ENCODE measurements around the gene APH1A. TPM values are rescaled to one million over a fixed set of nuclear protein-coding genes. Genes with fewer than 3 reads are reported as not detected.

The APH1A gene
- total and polyA plus RNA-seq, 9 of the 15 experiments (the other 6 are each of a cell fraction or from before 2014, with no cell fraction given): 5.6 to 123 (median 77.0) TPM

DNA sequence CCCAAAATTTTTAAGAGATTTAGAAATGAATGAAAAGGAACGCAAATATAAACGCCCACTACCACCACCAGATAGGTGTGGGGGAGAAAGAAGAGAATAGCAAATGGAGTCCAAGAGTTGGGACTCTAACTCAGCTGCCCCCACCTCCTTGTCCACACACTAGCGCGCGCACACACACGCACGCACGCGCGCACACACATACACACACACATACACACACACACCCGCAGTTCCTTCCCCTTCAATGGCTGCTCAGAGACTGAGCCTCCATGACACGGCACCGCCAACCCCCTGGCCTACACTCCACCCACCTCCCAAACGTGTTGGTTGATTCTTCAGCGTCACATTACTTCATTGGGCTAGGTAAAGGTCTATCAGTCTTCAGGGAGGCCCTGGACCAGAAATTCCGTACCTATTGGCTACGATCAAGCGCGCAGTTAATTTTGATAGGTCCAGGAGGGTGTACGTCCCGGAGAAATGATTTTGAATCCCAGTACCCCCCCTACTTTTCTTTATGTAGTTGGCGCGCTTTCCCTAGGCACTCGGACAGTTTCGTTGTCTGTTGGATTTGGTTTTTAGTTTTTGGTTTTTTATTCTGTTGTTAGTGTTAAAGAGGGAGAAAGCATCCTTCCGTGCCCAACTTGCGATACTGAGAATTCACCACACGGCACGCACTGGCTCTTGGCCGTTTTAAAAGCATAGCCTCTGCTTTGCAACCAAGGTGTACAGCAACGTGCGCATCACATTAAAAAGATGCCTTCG, 32.8 kb downstream of the APH1A start, which contains the start of gene ANP32E (continued):
- TF ChIP-seq, protein P1, sequence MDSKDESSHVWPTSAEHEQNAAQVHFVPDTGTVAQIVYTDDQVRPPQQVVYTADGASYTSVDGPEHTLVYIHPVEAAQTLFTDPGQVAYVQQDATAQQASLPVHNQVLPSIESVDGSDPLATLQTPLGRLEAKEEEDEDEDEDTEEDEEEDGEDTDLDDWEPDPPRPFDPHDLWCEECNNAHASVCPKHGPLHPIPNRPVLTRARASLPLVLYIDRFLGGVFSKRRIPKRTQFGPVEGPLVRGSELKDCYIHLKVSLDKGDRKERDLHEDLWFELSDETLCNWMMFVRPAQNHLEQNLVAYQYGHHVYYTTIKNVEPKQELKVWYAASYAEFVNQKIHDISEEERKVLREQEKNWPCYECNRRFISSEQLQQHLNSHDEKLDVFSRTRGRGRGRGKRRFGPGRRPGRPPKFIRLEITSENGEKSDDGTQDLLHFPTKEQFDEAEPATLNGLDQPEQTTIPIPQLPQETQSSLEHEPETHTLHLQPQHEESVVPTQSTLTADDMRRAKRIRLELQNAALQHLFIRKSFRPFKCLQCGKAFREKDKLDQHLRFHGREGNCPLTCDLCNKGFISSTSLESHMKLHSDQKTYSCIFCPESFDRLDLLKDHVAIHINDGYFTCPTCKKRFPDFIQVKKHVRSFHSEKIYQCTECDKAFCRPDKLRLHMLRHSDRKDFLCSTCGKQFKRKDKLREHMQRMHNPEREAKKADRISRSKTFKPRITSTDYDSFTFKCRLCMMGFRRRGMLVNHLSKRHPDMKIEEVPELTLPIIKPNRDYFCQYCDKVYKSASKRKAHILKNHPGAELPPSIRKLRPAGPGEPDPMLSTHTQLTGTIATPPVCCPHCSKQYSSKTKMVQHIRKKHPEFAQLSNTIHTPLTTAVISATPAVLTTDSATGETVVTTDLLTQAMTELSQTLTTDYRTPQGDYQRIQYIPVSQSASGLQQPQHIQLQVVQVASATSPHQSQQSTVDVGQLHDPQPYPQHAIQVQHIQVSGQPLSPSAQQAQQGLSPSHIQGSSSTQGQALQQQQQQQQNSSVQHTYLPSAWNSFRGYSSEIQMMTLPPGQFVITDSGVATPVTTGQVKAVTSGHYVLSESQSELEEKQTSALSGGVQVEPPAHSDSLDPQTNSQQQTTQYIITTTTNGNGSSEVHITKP (IDR thresholded peaks at IDR 0.05; ENCODE audit: partially characterized antibody): peak; percentile 96
- TF ChIP-seq, protein P2, sequence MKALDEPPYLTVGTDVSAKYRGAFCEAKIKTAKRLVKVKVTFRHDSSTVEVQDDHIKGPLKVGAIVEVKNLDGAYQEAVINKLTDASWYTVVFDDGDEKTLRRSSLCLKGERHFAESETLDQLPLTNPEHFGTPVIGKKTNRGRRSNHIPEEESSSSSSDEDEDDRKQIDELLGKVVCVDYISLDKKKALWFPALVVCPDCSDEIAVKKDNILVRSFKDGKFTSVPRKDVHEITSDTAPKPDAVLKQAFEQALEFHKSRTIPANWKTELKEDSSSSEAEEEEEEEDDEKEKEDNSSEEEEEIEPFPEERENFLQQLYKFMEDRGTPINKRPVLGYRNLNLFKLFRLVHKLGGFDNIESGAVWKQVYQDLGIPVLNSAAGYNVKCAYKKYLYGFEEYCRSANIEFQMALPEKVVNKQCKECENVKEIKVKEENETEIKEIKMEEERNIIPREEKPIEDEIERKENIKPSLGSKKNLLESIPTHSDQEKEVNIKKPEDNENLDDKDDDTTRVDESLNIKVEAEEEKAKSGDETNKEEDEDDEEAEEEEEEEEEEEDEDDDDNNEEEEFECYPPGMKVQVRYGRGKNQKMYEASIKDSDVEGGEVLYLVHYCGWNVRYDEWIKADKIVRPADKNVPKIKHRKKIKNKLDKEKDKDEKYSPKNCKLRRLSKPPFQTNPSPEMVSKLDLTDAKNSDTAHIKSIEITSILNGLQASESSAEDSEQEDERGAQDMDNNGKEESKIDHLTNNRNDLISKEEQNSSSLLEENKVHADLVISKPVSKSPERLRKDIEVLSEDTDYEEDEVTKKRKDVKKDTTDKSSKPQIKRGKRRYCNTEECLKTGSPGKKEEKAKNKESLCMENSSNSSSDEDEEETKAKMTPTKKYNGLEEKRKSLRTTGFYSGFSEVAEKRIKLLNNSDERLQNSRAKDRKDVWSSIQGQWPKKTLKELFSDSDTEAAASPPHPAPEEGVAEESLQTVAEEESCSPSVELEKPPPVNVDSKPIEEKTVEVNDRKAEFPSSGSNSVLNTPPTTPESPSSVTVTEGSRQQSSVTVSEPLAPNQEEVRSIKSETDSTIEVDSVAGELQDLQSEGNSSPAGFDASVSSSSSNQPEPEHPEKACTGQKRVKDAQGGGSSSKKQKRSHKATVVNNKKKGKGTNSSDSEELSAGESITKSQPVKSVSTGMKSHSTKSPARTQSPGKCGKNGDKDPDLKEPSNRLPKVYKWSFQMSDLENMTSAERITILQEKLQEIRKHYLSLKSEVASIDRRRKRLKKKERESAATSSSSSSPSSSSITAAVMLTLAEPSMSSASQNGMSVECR (CRISPR knock-in tag; IDR thresholded peaks at IDR 0.05): peak; percentile 84
- TF ChIP-seq PRPF4 (IDR thresholded peaks at IDR 0.05; ENCODE audit: insufficient read depth, low read depth, low read length, poor library complexity, severe bottlenecking) (no peak), POLR2G (IDR thresholded peaks at IDR 0.05; ENCODE audit: low read depth, low read length) (peak; percentile 84), BRCA1 (IDR thresholded peaks at IDR 0.05) (no peak), BRCA1 (CRISPR knock-in tag; IDR thresholded peaks at IDR 0.05) (no peak), PML (IDR thresholded peaks at IDR 0.05; ENCODE audit: low read length) (peak; percentile 61), SREBF2 (CRISPR knock-in tag; IDR thresholded peaks at IDR 0.05) (no peak), IFI16 (CRISPR knock-in tag; IDR thresholded peaks at IDR 0.05) (no peak), ZFP30 (CRISPR knock-in tag; IDR thresholded peaks at IDR 0.05; ENCODE audit: borderline replicate concordance) (no peak)

Measured in K562 (cell line).